Erythroblast (primary cell): ENCODE results near the gene CACNA1F.

Source experiments
- GATA1 ChIP-seq: IDR thresholded peaks from 2 replicates; pipeline ENCODE4 v1.6.1; 2011; ENCODE audit warnings: low read depth, mild to moderate bottlenecking, control low read depth, low read length, moderate library complexity
- POLR2A ChIP-seq: IDR thresholded peaks from 2 replicates; pipeline ENCODE4 v1.6.1; 2011; ENCODE audit warnings: mild to moderate bottlenecking, low read length

GRCh38 chrX:49258749-49259124 is 25.6 kb upstream of the CACNA1F start:
- TF ChIP-seq POLR2A, result no peak
- no peak for TF ChIP-seq GATA1
